ENCODE measurements around the gene ATF2.

The ATF2 gene

GRCh38 chr2:175030380-175031271, 137.4 kb downstream of the ATF2 start:
- no peak overlapping the region for H3K4me3 ChIP-seq (ENCODE audit: low read depth, low read length)

- no peak overlapping the region for H3K4me3 ChIP-seq (ENCODE audit: low read depth, low read length)
These were observed 140.2 kb downstream of the ATF2 start for GRCh38 chr2:175027755-175028154.

GRCh38 chr2:175026385-175026784, 141.6 kb downstream of the ATF2 start:
- H3K4me3 ChIP-seq (ENCODE audit: low read depth, low read length), result no peak overlapping the region

- no peak overlapping the region for H3K4me3 ChIP-seq (ENCODE audit: low read depth, low read length)
These were observed 142.1 kb downstream of the ATF2 start for GRCh38 chr2:175025946-175026345.

GRCh38 chr2:175025233-175025632, 142.8 kb downstream of the ATF2 start:
- no peak overlapping the region for H3K4me3 ChIP-seq (ENCODE audit: low read depth, low read length)

GRCh38 chr2:175022923-175023322, 145.1 kb downstream of the ATF2 start:
- no peak overlapping the region for H3K4me3 ChIP-seq (ENCODE audit: low read depth, low read length)
